WTC11 (cell line): ENCODE results near the gene MICAL2. TPM values are rescaled to one million over a fixed set of nuclear protein-coding genes. Genes with fewer than 3 reads are reported as not detected.

Experiments used
- ATAC-seq: fragments of 200-7000 bp; cut with Tn5 transposase; 2 replicates; pipeline ENCODE4 v1.10.0; 2021; ENCODE audit warnings: mild to moderate bottlenecking, moderate library complexity
- CTCF ChIA-PET: fragments of 300-600 bp; sonication (Branson Sonifier 250); formaldehyde crosslinking; loops from one replicate; lab custom pipeline; 2021; ENCODE audit warnings: antibody characterized with exemption; lab: Charles Lee
- POLR2A ChIA-PET: fragments of 350-600 bp; sonication (Branson Sonifier 250); formaldehyde crosslinking; loops from one replicate; lab custom pipeline; 2021; ENCODE audit warnings: antibody characterized with exemption; lab: Charles Lee
- DNase-seq: peaks from one replicate; pipeline ENCODE4 v3.0.0; 2021; ENCODE audit warnings: low spot score
- H3K27ac Mint-ChIP-seq: 2 replicates; pipeline ENCODE4 v1.8.0; 2021; ENCODE audit warnings: mixed read lengths
- H3K27me3 Mint-ChIP-seq: 2 replicates; pipeline ENCODE4 v1.8.0; 2021; ENCODE audit warnings: low read depth, mild to moderate bottlenecking, moderate library complexity, mixed read lengths
- H3K36me3 Mint-ChIP-seq: 2 replicates; pipeline ENCODE4 v1.8.0; 2021; ENCODE audit warnings: mixed read lengths
- H3K4me1 Mint-ChIP-seq: 2 replicates; pipeline ENCODE4 v1.8.0; 2022; ENCODE audit warnings: mixed read lengths
- H3K4me3 Mint-ChIP-seq: 2 replicates; pipeline ENCODE4 v1.8.0; 2021; ENCODE audit warnings: mild to moderate bottlenecking, moderate library complexity, mixed read lengths
- H3K9me3 Mint-ChIP-seq: 2 replicates; pipeline ENCODE4 v1.8.0; 2021; ENCODE audit warnings: mixed read lengths
- CREB1 ChIP-seq: sonication (generic); formaldehyde crosslinking; IDR thresholded peaks from 2 replicates; pipeline ENCODE4 v1.8.0; 2023; ENCODE audit warnings: mild to moderate bottlenecking, missing genetic modification reagents
- ELF4 ChIP-seq: sonication (generic); formaldehyde crosslinking; IDR thresholded peaks from 2 replicates; pipeline ENCODE4 v1.8.1; 2022; ENCODE audit warnings: low read depth, mild to moderate bottlenecking, moderate library complexity, missing genetic modification reagents
- FOXJ3 ChIP-seq: sonication (generic); formaldehyde crosslinking; IDR thresholded peaks from 2 replicates; pipeline ENCODE4 v1.9.0; 2021; ENCODE audit warnings: missing genetic modification reagents, mild to moderate bottlenecking, borderline replicate concordance
- GRHL2 ChIP-seq: fragments of 250-450 bp; sonication (Bioruptor Pico); IDR thresholded peaks from 2 replicates; pipeline ENCODE4 v1.8.0; 2022; ENCODE audit warnings: mild to moderate bottlenecking, moderate library complexity; ENCODE audit not compliant: insufficient replicate concordance, severe bottlenecking
- NFE2L1 ChIP-seq: sonication (generic); formaldehyde crosslinking; IDR thresholded peaks from 2 replicates; pipeline ENCODE4 v1.8.1; 2023; ENCODE audit warnings: missing genetic modification reagents
- RORB ChIP-seq: fragments of 250-450 bp; sonication (Bioruptor Pico); IDR thresholded peaks from 2 replicates; pipeline ENCODE4 v1.9.0; 2021; ENCODE audit warnings: mild to moderate bottlenecking
- SMAD4 ChIP-seq: sonication (generic); formaldehyde crosslinking; IDR thresholded peaks from 2 replicates; pipeline ENCODE4 v1.8.0; 2022; ENCODE audit warnings: mild to moderate bottlenecking, missing genetic modification reagents
- SOX15 ChIP-seq: fragments of 250-450 bp; sonication (Bioruptor Pico); IDR thresholded peaks from 2 replicates; pipeline ENCODE4 v1.9.0; 2021; ENCODE audit warnings: mild to moderate bottlenecking
- SP1 ChIP-seq: sonication (generic); formaldehyde crosslinking; conservative IDR thresholded peaks from 2 replicates; pipeline ENCODE4 v1.8.1; 2022; ENCODE audit warnings: missing genetic modification reagents
- TCF7 ChIP-seq: sonication (generic); formaldehyde crosslinking; IDR thresholded peaks from 2 replicates; pipeline ENCODE4 v1.8.0; 2022; ENCODE audit warnings: mild to moderate bottlenecking, low read depth, missing genetic modification reagents, moderate library complexity
- TEAD4 ChIP-seq: sonication (generic); formaldehyde crosslinking; IDR thresholded peaks from 2 replicates; pipeline ENCODE4 v1.8.0; 2022; ENCODE audit warnings: mild to moderate bottlenecking, missing genetic modification reagents
- ZNF263 ChIP-seq: sonication (generic); formaldehyde crosslinking; IDR thresholded peaks from 2 replicates; pipeline ENCODE4 v1.8.1; 2022; ENCODE audit warnings: low read depth, mild to moderate bottlenecking, moderate library complexity, missing genetic modification reagents
- ZNF396 ChIP-seq: fragments of 250-450 bp; sonication (Bioruptor Pico); IDR thresholded peaks from 2 replicates; pipeline ENCODE4 v1.8.0; 2021; ENCODE audit warnings: mild to moderate bottlenecking, moderate library complexity, borderline replicate concordance
- ZNF423 ChIP-seq: fragments of 250-450 bp; sonication (Bioruptor Pico); IDR thresholded peaks from 2 replicates; pipeline ENCODE4 v2.1.2; 2022; ENCODE audit warnings: mild to moderate bottlenecking, moderate library complexity
- total RNA-seq: library from RNA; stranded (reverse); gene quantifications from 3 replicates; pipeline ENCODE4 v1.2.3, GENCODE V29; 2021
- TF ChIP-seq, protein P1 (sequence below): sonication (generic); formaldehyde crosslinking; IDR thresholded peaks from 2 replicates; pipeline ENCODE4 v1.8.1; 2023; ENCODE audit warnings: mild to moderate bottlenecking, missing genetic modification reagents, moderate library complexity
- TF ChIP-seq, protein P2 (sequence below): sonication (generic); formaldehyde crosslinking; IDR thresholded peaks from 2 replicates; pipeline ENCODE4 v1.8.1; 2023; ENCODE audit warnings: mild to moderate bottlenecking, missing genetic modification reagents
- TF ChIP-seq, protein P3 (sequence below): sonication (generic); formaldehyde crosslinking; IDR thresholded peaks from 2 replicates; pipeline ENCODE4 v1.8.0; 2023; ENCODE audit warnings: mild to moderate bottlenecking, missing genetic modification reagents
- TF ChIP-seq, protein P4 (sequence below): fragments of 250-450 bp; sonication (Bioruptor Pico); IDR thresholded peaks from 2 replicates; pipeline ENCODE4 v1.9.0; 2021; ENCODE audit warnings: mild to moderate bottlenecking
- TF ChIP-seq, protein P5 (sequence below): sonication (generic); formaldehyde crosslinking; IDR thresholded peaks from 2 replicates; pipeline ENCODE4 v1.8.0; 2023; ENCODE audit warnings: missing genetic modification reagents
- TF ChIP-seq, protein P6 (sequence below): sonication (generic); formaldehyde crosslinking; conservative IDR thresholded peaks from 2 replicates; pipeline ENCODE4 v1.8.1; 2022; ENCODE audit warnings: mild to moderate bottlenecking, missing genetic modification reagents
- TF ChIP-seq, protein P7 (sequence below): fragments of 250-450 bp; sonication (Bioruptor Pico); IDR thresholded peaks from 2 replicates; pipeline ENCODE4 v2.1.2; 2022; ENCODE audit warnings: mild to moderate bottlenecking, moderate library complexity

The MICAL2 gene
- total RNA-seq, 1 experiment from 2014 or later, result 3.1 TPM

DNA sequence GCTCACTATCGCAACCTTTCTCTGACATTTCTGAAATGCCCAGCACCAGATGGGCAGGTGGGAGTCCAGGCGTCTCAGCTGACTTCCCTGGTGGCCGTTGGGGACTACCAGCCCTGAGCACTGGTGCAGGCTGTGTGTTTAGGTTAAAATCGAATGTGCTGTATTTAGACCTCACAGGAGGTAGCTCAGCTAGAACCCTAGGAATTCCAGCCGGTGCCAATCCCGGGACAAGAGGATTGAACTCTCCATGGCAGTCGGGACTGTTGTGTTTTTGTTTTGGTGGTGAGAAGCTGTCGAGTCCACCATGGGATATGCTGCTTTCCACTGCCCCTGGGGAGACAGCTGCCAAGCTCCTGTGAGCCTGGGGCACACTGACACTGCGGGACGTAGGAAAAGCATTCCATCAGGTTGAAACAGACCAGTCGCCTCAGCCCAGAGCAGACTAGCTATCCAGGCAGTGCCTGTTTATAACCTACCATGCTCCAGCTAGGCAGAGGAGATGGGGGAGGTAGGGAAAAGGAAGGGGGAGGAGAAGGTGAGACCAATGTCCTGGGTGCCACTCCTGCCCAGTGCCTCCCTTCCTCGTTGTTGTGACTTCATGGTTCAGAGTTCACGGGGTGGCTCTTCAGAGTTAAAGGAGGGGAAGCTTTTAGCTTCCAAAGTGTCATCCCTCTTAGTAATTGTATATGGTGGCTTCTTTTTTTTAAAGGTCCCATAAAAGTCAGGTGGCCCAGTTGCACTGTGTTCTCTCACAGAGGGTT, 53.0 kb downstream of the MICAL2 start:
- no peaks in the 10 kb centered on the region for H3K4me1 Mint-ChIP-seq
- no peak for DNase-seq
- no peaks in the 10 kb centered on the region for H3K36me3 Mint-ChIP-seq
- no peak overlapping the region for H3K4me3 Mint-ChIP-seq
- no peaks in the 10 kb centered on the region for H3K27me3 Mint-ChIP-seq
- CTCF ChIA-PET, result interaction anchor here (1.1 to 1.2 kb wide), 2 partner anchors 60 to 376 kb away, joined by 3 to 4 read pairs; no protein-coding TSS in a partner anchor
- no peaks in the 10 kb centered on the region for H3K9me3 Mint-ChIP-seq
- ATAC-seq, result no peak
- no peak for TF ChIP-seq FOXJ3 (CRISPR knock-in tag)
- TF ChIP-seq SP1 (CRISPR knock-in tag), result no peak
- no peak for TF ChIP-seq CREB1
- TF ChIP-seq, protein P1, sequence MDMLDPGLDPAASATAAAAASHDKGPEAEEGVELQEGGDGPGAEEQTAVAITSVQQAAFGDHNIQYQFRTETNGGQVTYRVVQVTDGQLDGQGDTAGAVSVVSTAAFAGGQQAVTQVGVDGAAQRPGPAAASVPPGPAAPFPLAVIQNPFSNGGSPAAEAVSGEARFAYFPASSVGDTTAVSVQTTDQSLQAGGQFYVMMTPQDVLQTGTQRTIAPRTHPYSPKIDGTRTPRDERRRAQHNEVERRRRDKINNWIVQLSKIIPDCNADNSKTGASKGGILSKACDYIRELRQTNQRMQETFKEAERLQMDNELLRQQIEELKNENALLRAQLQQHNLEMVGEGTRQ, result no peak
- no peak for TF ChIP-seq ZNF396 (CRISPR knock-in tag)
- TF ChIP-seq TEAD4 (CRISPR knock-in tag), result no peak
- TF ChIP-seq, protein P2, sequence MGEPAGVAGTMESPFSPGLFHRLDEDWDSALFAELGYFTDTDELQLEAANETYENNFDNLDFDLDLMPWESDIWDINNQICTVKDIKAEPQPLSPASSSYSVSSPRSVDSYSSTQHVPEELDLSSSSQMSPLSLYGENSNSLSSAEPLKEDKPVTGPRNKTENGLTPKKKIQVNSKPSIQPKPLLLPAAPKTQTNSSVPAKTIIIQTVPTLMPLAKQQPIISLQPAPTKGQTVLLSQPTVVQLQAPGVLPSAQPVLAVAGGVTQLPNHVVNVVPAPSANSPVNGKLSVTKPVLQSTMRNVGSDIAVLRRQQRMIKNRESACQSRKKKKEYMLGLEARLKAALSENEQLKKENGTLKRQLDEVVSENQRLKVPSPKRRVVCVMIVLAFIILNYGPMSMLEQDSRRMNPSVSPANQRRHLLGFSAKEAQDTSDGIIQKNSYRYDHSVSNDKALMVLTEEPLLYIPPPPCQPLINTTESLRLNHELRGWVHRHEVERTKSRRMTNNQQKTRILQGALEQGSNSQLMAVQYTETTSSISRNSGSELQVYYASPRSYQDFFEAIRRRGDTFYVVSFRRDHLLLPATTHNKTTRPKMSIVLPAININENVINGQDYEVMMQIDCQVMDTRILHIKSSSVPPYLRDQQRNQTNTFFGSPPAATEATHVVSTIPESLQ (CRISPR knock-in tag), result no peak
- TF ChIP-seq, protein P3, sequence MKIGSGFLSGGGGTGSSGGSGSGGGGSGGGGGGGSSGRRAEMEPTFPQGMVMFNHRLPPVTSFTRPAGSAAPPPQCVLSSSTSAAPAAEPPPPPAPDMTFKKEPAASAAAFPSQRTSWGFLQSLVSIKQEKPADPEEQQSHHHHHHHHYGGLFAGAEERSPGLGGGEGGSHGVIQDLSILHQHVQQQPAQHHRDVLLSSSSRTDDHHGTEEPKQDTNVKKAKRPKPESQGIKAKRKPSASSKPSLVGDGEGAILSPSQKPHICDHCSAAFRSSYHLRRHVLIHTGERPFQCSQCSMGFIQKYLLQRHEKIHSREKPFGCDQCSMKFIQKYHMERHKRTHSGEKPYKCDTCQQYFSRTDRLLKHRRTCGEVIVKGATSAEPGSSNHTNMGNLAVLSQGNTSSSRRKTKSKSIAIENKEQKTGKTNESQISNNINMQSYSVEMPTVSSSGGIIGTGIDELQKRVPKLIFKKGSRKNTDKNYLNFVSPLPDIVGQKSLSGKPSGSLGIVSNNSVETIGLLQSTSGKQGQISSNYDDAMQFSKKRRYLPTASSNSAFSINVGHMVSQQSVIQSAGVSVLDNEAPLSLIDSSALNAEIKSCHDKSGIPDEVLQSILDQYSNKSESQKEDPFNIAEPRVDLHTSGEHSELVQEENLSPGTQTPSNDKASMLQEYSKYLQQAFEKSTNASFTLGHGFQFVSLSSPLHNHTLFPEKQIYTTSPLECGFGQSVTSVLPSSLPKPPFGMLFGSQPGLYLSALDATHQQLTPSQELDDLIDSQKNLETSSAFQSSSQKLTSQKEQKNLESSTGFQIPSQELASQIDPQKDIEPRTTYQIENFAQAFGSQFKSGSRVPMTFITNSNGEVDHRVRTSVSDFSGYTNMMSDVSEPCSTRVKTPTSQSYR (CRISPR knock-in tag), result no peak
- TF ChIP-seq, protein P4, sequence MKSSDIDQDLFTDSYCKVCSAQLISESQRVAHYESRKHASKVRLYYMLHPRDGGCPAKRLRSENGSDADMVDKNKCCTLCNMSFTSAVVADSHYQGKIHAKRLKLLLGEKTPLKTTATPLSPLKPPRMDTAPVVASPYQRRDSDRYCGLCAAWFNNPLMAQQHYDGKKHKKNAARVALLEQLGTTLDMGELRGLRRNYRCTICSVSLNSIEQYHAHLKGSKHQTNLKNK (CRISPR knock-in tag), result no peak
- TF ChIP-seq, protein P5, sequence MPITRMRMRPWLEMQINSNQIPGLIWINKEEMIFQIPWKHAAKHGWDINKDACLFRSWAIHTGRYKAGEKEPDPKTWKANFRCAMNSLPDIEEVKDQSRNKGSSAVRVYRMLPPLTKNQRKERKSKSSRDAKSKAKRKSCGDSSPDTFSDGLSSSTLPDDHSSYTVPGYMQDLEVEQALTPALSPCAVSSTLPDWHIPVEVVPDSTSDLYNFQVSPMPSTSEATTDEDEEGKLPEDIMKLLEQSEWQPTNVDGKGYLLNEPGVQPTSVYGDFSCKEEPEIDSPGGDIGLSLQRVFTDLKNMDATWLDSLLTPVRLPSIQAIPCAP (CRISPR knock-in tag), result no peak
- no peak for TF ChIP-seq ZNF423 (CRISPR knock-in tag)
- TF ChIP-seq, all 79 proteins: peak for 0
- POLR2A ChIA-PET, result no interaction called here
- H3K27ac Mint-ChIP-seq, result no peak overlapping the region

DNA sequence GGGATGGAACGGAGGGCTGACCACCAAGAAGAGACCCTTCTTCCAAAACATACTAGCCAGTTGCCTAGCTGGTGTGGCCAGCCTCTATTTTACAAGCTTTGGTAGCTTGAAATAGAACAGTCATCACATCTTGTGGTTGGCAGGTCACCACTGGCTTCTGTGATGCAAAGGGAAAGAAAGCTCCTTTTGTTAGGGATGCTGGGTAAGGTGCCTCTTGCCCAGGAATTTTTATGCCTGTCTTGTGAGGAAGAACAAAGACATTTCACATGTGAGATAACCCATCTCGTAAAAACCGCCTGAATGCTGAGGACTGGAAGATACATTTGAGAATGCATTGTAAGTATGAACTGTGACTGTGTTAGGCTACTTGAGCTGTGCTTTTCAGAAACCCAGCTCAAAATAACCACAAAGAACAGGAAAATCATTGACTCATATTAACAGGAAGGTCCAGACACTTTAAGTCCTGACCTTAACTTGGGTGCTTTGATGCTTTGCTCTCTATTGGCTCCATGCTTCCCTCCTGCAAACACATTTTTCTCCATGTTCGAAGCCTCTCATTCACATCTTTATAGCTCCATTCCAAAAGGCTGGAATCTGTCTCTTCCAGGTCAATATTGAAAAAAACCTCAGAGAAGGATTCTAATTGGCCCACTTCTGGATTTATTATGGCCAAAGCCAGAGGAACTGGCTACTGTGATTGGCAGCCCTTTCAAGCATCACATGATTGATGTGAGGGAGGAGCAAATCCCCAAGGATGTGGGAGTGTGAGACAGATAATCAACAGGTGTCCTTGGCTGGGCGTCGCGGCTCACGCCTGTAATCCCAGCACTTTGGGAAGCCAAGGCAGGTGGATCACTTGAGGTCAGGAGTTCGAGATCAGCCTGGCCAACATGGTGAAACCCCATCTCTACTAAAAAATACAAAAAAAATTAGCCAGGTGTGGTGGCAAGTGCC, 53.9 kb downstream of the MICAL2 start:
- Mint-ChIP-seq H3K9me3 (no peaks in the 10 kb centered on the region), H3K4me3 (no peak overlapping the region), H3K27me3 (no peaks in the 10 kb centered on the region), H3K36me3 (no peaks in the 10 kb centered on the region), H3K4me1 (no peaks in the 10 kb centered on the region), H3K27ac (no peak overlapping the region)
- ATAC-seq (no peak), DNase-seq (no peak)
- ChIA-PET CTCF (interaction anchor here (1.1 to 1.2 kb wide), 2 partner anchors 61 to 377 kb away, joined by 3 to 4 read pairs; no protein-coding TSS in a partner anchor), POLR2A (no interaction called here)
- TF ChIP-seq ELF4 (CRISPR knock-in tag), result no peak
- TF ChIP-seq ZNF423 (CRISPR knock-in tag), result no peak
- TF ChIP-seq ZNF263 (CRISPR knock-in tag), result no peak
- TF ChIP-seq NFE2L1 (CRISPR knock-in tag), result no peak
- no peak for TF ChIP-seq SOX15 (CRISPR knock-in tag)
- TF ChIP-seq TCF7 (CRISPR knock-in tag), result no peak
- TF ChIP-seq GRHL2 (CRISPR knock-in tag), result no peak
- TF ChIP-seq RORB (CRISPR knock-in tag), result no peak
- TF ChIP-seq, protein P6, sequence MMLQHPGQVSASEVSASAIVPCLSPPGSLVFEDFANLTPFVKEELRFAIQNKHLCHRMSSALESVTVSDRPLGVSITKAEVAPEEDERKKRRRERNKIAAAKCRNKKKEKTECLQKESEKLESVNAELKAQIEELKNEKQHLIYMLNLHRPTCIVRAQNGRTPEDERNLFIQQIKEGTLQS, result no peak
- TF ChIP-seq, protein P7, sequence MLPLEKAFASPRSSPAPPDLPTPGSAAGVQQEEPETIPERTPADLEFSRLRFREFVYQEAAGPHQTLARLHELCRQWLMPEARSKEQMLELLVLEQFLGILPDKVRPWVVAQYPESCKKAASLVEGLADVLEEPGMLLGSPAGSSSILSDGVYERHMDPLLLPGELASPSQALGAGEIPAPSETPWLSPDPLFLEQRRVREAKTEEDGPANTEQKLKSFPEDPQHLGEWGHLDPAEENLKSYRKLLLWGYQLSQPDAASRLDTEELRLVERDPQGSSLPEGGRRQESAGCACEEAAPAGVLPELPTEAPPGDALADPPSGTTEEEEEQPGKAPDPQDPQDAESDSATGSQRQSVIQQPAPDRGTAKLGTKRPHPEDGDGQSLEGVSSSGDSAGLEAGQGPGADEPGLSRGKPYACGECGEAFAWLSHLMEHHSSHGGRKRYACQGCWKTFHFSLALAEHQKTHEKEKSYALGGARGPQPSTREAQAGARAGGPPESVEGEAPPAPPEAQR (CRISPR knock-in tag), result no peak
- no peak for TF ChIP-seq SMAD4
